CD4-positive, alpha-beta T cell (primary cell): ENCODE results near the gene PELI2. TPM values are rescaled to one million over a fixed set of nuclear protein-coding genes. Genes with fewer than 3 reads are reported as not detected.

ENCODE experiments used
- ATAC-seq: fragments of 200-7000 bp; cut with Tn5 transposase; one replicate; pipeline ENCODE4 v1.10.0; 2022; ENCODE audit warnings: mild to moderate bottlenecking; ENCODE audit not compliant: poor library complexity
- CTCF ChIA-PET: fragments of 350-600 bp; sonication (Branson Sonifier 250); formaldehyde crosslinking; loops from one replicate; lab custom pipeline; 2021; ENCODE audit warnings: antibody characterized with exemption, inconsistent platforms; lab: Charles Lee
- POLR2A ChIA-PET: fragments of 350-600 bp; sonication (Branson Sonifier 250); formaldehyde crosslinking; loops from one replicate; lab custom pipeline; 2021; ENCODE audit warnings: antibody characterized with exemption, inconsistent platforms; lab: Charles Lee
- DNase-seq, 14 experiments: peaks; one replicate each; pipeline ENCODE4 v3.0.0-alpha.2; 2013 to 2020; ENCODE audit warnings: mixed read lengths in 2 of 14
- H3K27ac ChIP-seq, 2 donors: one replicate each; pipeline versions ENCODE4 v1.5.1 to v1.7.0; 2013; ENCODE audit warnings: low read length in 2 of 2, low read depth in 1 of 2, mild to moderate bottlenecking in 1 of 2
- H3K27me3 ChIP-seq, 2 experiments: 1 replicate in 1 of 2; 2 replicates in 1 of 2; pipeline versions ENCODE4 v1.6.1 to v1.7.0; 2013; ENCODE audit warnings: low read length in 2 of 2, control low read depth in 1 of 2, mild to moderate bottlenecking in 1 of 2, moderate library complexity in 1 of 2; ENCODE audit not compliant: insufficient read depth in 2 of 2, control insufficient read depth in 1 of 2
- H3K36me3 ChIP-seq: one replicate; pipeline ENCODE4 v1.6.1; 2013; ENCODE audit warnings: low read length, control low read depth; ENCODE audit not compliant: insufficient read depth
- H3K4me1 ChIP-seq: one replicate; pipeline ENCODE4 v1.6.1; 2013; ENCODE audit warnings: low read length, control low read depth; ENCODE audit not compliant: insufficient read depth
- H3K4me3 ChIP-seq: one replicate; pipeline ENCODE4 v1.5.1; 2013; ENCODE audit warnings: mild to moderate bottlenecking, low read length, moderate library complexity
- H3K9me3 ChIP-seq, 2 experiments: 1 replicate in 1 of 2; 2 replicates in 1 of 2; pipeline versions ENCODE4 v1.6.1 to v1.7.0; 2013; ENCODE audit warnings: low read length in 2 of 2, mild to moderate bottlenecking in 2 of 2, control low read depth in 1 of 2, moderate library complexity in 1 of 2; ENCODE audit not compliant: control insufficient read depth in 1 of 2, insufficient read depth in 1 of 2
- H3K27ac Mint-ChIP-seq: one replicate; pipeline ENCODE4 v1.8.0; 2020; ENCODE audit warnings: mixed read lengths
- H3K27me3 Mint-ChIP-seq: one replicate; pipeline ENCODE4 v1.8.0; 2021; ENCODE audit warnings: mixed read lengths
- H3K36me3 Mint-ChIP-seq: one replicate; pipeline ENCODE4 v1.8.0; 2021; ENCODE audit warnings: low read depth, mixed read lengths
- H3K4me1 Mint-ChIP-seq: one replicate; pipeline ENCODE4 v1.8.0; 2021; ENCODE audit warnings: low read depth, mixed read lengths
- H3K4me3 Mint-ChIP-seq: one replicate; pipeline ENCODE4 v1.8.0; 2020; ENCODE audit warnings: mild to moderate bottlenecking, mixed read lengths
- H3K9me3 Mint-ChIP-seq: one replicate; pipeline ENCODE4 v1.8.0; 2020; ENCODE audit warnings: mixed read lengths
- CTCF ChIP-seq: fragments of 200-600 bp; IDR thresholded peaks from one replicate; pipeline ENCODE4 v1.8.0; 2022; ENCODE audit warnings: antibody characterized with exemption, mild to moderate bottlenecking
- intact Hi-C, 2 experiments: fragments of 100-400 bp; cut with DNase I in 1 of 2; cut with micrococcal nuclease in 1 of 2; formaldehyde crosslinking; loops; one replicate each; pipeline versions ENCODE4 v1.15.1 to v1.9.0; 2023 to 2025; cut with DNase I, micrococcal nuclease
- total RNA-seq, 174 experiments: library from RNA in 2 of 174; stranded (reverse) in 2 of 174; gene quantifications; one replicate each; pipeline ENCODE4 v1.2.3 and lab custom pipeline; 2021 to 2026

The PELI2 gene
- total RNA-seq, 2 experiments from 2014 or later = 12.2 to 15.9 TPM

GRCh38 chr14:56170877-56171422 is 52.7 kb downstream of the PELI2 start:
- ATAC-seq = no peak
- Mint-ChIP-seq H3K27me3 (no peaks in the 10 kb centered on the region), H3K36me3 (peaks cover 19% of the 10 kb centered on the region), H3K27ac (peak overlapping the region; percentile 5), H3K4me3 (no peak overlapping the region), H3K9me3 (peaks cover 7% of the 10 kb centered on the region), H3K4me1 (peaks cover 61% of the 10 kb centered on the region)
- Histone ChIP-seq H3K27me3 (no peaks in the 10 kb centered on the region), H3K9me3 (peaks cover 0 to 12% of the 10 kb centered on the region in 2 experiments), H3K27ac (no peak overlapping the region), H3K4me1 (peaks cover 33% of the 10 kb centered on the region), H3K4me3 (no peak overlapping the region), H3K36me3 (no peaks in the 10 kb centered on the region)
- DNase-seq = no peak
- ChIA-PET CTCF (no interaction called here), POLR2A (no interaction called here)
- no peak for TF ChIP-seq CTCF
- intact Hi-C loops = no loop called here

DNA sequence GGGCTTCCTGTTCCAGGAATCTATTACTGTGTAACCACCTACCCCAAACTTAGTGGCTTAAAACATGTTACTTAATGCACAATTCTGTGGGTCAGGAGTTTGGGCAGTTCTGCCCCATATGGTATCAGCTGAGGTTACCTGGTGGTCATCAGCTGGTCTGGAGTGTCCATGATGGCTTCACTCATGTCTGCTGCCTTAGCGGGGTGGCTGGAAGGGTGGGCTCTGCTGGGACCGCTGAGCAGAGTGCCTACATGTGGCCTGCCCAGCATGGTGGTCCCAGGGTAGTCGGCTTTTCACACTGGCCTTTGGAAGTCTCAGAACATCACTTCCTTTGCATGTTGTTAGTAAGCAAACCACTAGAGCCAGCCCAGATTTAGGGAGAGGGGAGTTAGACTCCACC is 53.9 kb downstream of the PELI2 start:
- no peaks in the 10 kb centered on the region for H3K27me3 ChIP-seq
- Mint-ChIP-seq H3K4me1 (peaks cover 64% of the 10 kb centered on the region), H3K27ac (peak overlapping the region; percentile 40), H3K36me3 (peaks cover 10% of the 10 kb centered on the region), H3K4me3 (no peak overlapping the region), H3K9me3 (peaks cover 1% of the 10 kb centered on the region), H3K27me3 (no peaks in the 10 kb centered on the region)
- TF ChIP-seq CTCF = no peak
- ATAC-seq (no peak), DNase-seq (no peak)
- no peak overlapping the region for H3K4me3 ChIP-seq
- peaks cover 33% of the 10 kb centered on the region for H3K4me1 ChIP-seq
- ChIA-PET CTCF (interaction anchor here (0.5 kb wide), 1 partner anchor 9 kb away, joined by 3 read pairs; no protein-coding TSS in a partner anchor), POLR2A (interaction anchor here (2.4 kb wide), 1 partner anchor 54 kb away, joined by 9 read pairs; the partner anchor contains the start of gene PELI2)
- peaks cover 0 to 6% of the 10 kb centered on the region in 2 experiments for H3K9me3 ChIP-seq
- H3K36me3 ChIP-seq = no peaks in the 10 kb centered on the region
- no peak overlapping the region for H3K27ac ChIP-seq
- intact Hi-C loops = no loop called here

GRCh38 chr14:56172571-56172971 is 54.4 kb downstream of the PELI2 start:
- Histone ChIP-seq H3K27ac (no peak overlapping the region), H3K9me3 (peaks cover 0 to 6% of the 10 kb centered on the region in 2 experiments), H3K27me3 (no peaks in the 10 kb centered on the region), H3K4me3 (no peak overlapping the region), H3K4me1 (peaks cover 33% of the 10 kb centered on the region), H3K36me3 (no peaks in the 10 kb centered on the region)
- Mint-ChIP-seq H3K27me3 (no peaks in the 10 kb centered on the region), H3K9me3 (no peaks in the 10 kb centered on the region), H3K27ac (peak overlapping the region; percentile 40), H3K4me1 (peaks cover 64% of the 10 kb centered on the region), H3K4me3 (no peak overlapping the region), H3K36me3 (peaks cover 5% of the 10 kb centered on the region)
- DNase-seq = no peak
- TF ChIP-seq CTCF = no peak
- intact Hi-C loops = no loop called here
- CTCF ChIA-PET = interaction anchor here (0.5 kb wide), 1 partner anchor 9 kb away, joined by 3 read pairs; no protein-coding TSS in a partner anchor
- POLR2A ChIA-PET = interaction anchor here (0.9 to 2.4 kb wide), 2 partner anchors 53 to 55 kb away, joined by 3 to 9 read pairs; partner anchors contain the start of gene PELI2
- no peak for ATAC-seq
